ENCODE data around the gene LAMA1. TPM values are rescaled to one million over a fixed set of nuclear protein-coding genes. Genes with fewer than 3 reads are reported as not detected.
A peak's percentile ranks its signal among the peaks of the same experiment; 100 is the strongest.

The LAMA1 gene
- total RNA-seq, 4 donors from 2014 or later: 2.2 to 11.3 (median 5.5) TPM

GRCh38 chr18:7132356-7133150 is 15.0 kb upstream of the LAMA1 start:
- no peak for DNase-seq (ENCODE audit: low spot score)
- TF ChIP-seq CTCF (IDR thresholded peaks at IDR 0.05): no peak
- ATAC-seq (ENCODE audit: low FRiP score): no peak

GRCh38 chr18:7122376-7122775 is 4.8 kb upstream of the LAMA1 start:
- DNase-seq (ENCODE audit: low spot score) (no peak), ATAC-seq (ENCODE audit: low FRiP score) (no peak)
- no peak for TF ChIP-seq CTCF (IDR thresholded peaks at IDR 0.05)

DNA sequence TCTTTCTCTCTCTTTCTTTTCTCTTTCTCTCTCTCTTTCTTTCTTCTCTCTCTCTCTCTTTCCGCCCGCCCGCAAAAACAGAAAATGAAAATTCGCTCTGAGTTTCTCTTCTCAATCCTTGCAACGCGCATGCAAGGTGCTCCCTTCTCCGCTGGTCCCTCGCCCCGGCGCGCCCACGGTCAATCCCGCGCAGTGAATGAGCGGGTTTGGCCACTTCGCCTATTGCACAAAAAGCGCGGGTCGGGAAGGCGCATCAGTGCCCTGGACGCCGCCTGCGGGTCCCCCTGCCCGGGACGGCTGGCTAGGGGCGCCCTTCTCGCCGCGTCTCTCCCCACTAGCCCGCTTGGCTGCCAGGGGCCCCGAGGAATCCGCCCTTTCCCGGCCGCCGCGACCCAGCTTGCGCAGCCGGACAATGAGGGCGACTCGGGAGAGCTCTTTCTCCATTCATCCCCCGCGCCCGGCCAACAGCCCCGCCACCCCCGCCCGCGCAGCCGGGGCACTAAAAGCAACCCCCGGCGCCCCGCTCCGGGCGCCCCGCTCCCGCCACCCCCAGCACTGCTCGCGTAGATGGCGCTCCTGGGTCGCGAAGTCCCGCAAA is 706 bp downstream of the LAMA1 start:
- peak; percentile 53 for ATAC-seq (ENCODE audit: low FRiP score)
- no peak for TF ChIP-seq CTCF (IDR thresholded peaks at IDR 0.05)
- DNase-seq (ENCODE audit: low spot score): no peak

DNA sequence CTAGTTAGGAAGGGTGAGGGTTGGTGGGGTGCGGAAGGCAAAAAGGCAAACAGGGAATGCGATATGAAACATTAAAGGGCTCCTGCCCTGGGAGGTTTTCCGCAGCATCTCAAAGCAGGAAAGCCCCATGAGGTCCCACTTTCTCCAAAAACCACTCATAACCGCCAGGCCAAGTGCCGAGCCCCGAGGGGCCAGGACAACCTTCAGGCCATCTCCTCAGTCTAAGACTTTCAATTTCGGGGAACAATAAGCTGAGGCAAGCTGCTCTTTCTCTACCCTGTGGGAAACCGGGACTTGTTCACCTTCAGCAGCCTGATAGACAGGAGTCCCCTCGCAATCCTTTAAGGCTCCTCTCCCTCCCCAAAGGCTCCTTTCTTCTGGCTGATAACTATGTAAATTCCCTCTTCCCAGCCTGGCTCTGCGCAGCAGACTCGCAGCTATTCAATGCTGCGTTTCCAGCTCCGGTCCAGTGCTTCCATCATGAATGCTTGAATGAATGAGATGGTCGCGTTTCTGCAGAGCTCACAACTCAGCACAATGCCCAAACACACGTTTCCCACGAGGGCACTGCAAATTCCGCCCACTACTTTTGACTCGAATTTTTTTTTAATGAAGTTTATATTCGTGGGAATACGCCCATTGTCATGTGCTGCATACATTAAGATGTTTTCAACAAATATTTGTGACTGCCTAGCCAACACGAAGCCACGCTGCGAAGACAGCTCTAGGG is 1.4 kb downstream of the LAMA1 start:
- no peak for ATAC-seq (ENCODE audit: low FRiP score)
- DNase-seq (ENCODE audit: low spot score): no peak
- no peak for TF ChIP-seq CTCF (IDR thresholded peaks at IDR 0.05)

DNA sequence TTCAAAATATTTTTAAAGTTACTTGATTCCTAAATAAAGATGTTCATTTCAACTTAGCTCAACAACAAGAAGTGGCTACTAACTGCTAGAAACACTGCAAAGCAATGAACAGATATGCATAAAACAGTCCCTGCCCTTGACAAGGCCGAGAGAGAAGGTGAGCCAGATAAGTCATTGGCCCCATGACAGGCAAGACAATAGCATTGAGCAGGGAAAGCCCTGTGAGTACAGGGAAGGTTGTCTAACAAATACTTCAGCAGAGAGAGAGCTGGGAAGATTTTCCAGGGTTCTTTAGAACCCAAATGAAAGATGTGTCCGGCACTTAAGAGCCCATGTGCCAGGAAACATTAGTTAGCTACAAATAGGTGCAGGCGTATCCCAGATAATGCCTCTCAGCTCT is 4.7 kb downstream of the LAMA1 start:
- no peak for DNase-seq (ENCODE audit: low spot score)
- ATAC-seq (ENCODE audit: low FRiP score): no peak
- TF ChIP-seq CTCF (IDR thresholded peaks at IDR 0.05): no peak

DNA sequence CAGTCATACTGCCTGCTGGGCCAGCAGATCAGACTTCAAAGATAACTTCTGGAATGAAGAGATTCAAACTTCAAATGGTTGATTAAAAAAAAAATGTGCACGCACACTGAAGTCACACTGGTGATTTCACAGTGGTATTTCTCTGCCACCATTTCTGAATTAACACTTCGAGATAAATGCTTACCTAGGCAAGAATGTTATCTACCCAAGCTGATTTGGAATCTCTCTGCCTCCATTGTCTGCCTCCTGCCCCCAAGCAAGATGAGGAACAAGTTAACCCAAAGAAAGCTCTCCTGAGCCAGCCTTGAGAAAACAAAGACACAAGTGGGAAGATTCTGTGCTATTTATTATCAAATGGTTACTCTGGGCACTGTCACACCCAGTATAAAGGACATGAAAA is 6.5 kb downstream of the LAMA1 start:
- ATAC-seq (ENCODE audit: low FRiP score): no peak
- DNase-seq (ENCODE audit: low spot score): no peak
- TF ChIP-seq CTCF (IDR thresholded peaks at IDR 0.05): no peak

Measured in omental fat pad (tissue), 4 donors.